Spinal cord (tissue), 4 donors: ENCODE measurements around the gene CLEC2D. TPM values are rescaled to one million over a fixed set of nuclear protein-coding genes. Genes with fewer than 3 reads are reported as not detected.

Experiments
- polyA plus RNA-seq, 2 donors: library from polyadenylated mRNA; unstranded; fragments of 120-200 nt; gene quantifications; one replicate each; pipeline ENCODE4 v1.2.1, GENCODE V29; 2013; ENCODE audit not compliant: insufficient read length in 2 of 2
- small RNA-seq: library from RNA; depleted of rRNA; stranded (forward); fragments of <200 nt; gene quantifications from one replicate; pipeline ENCODE3, GENCODE V24; 2014; ENCODE audit warnings: low replicate concordance
- total RNA-seq, 2 donors: library from RNA; depleted of rRNA in 1 of 2; stranded (reverse); fragments of 120-200 nt in 1 of 2; fragments of >200 nt in 1 of 2; gene quantifications; one replicate each; pipeline versions ENCODE4 v1.2.3 to v1.2.4, GENCODE V29; 2013 to 2014

The CLEC2D gene
- total and polyA plus RNA-seq, 4 donors = 9.6 to 17.5 (median 11.1) TPM

Small RNAs within 50 kb of the gene (small RNA-seq; reads per million reads assigned to genes)
- gene AC010186.4 (not detected), gene RNU6-700P (not detected)

Other genes starting within 250 kb of the CLEC2D start
- gene KLRB1, start 61.8 kb upstream of the CLEC2D start, total RNA-seq = under 1 TPM; 0.30 to 0.33 TPM
- gene KLRB1, start 61.8 kb upstream of the CLEC2D start, polyA plus RNA-seq = under 1 TPM in 1 of 2 donors, not detected in 1; 0.26 TPM
- under 1 TPM in 1 of 2 donors, not detected in 1; 0.28 TPM for gene CLECL1, start 63.4 kb downstream of the CLEC2D start, total RNA-seq
- gene CLECL1, start 63.4 kb downstream of the CLEC2D start, polyA plus RNA-seq = not detected
- gene CD69, start 91.2 kb downstream of the CLEC2D start, total RNA-seq = 1 to 10 TPM; 1.4 to 9.6 TPM
- gene CD69, start 91.2 kb downstream of the CLEC2D start, polyA plus RNA-seq = 1 to 10 TPM in 1 of 2 donors, under 1 TPM in 1; 0.63 to 1.8 TPM
- under 1 TPM; 0.22 to 0.40 TPM for gene KLRF1, start 157.8 kb downstream of the CLEC2D start, total RNA-seq
- gene KLRF1, start 157.8 kb downstream of the CLEC2D start, polyA plus RNA-seq = under 1 TPM; 0.21 to 0.24 TPM
- gene CLEC2B, start 199.6 kb downstream of the CLEC2D start, total RNA-seq = 10 to 100 TPM; 13.7 to 18.7 TPM
- 1 to 10 TPM in 1 of 2 donors, under 1 TPM in 1; 0.90 to 2.4 TPM for gene CLEC2B, start 199.6 kb downstream of the CLEC2D start, polyA plus RNA-seq
- not detected for gene KLRF2, start 211.8 kb downstream of the CLEC2D start, total RNA-seq
- not detected for gene KLRF2, start 211.8 kb downstream of the CLEC2D start, polyA plus RNA-seq